A549 (cell line): Measurements from ENCODE around the gene TPO. TPM values are rescaled to one million over a fixed set of nuclear protein-coding genes. Genes with fewer than 3 reads are reported as not detected.

Experiments used
- ATAC-seq, 2 experiments: fragments of 200-7000 bp in 1 of 2; fragments of >200 bp in 1 of 2; cut with Nextera tagmentation in 1 of 2; cut with Tn5 transposase in 1 of 2; 3 replicates each; pipeline versions ENCODE4 v1.8.0 to v1.9.1; 2018 to 2020; ENCODE audit warnings: mild to moderate bottlenecking in 1 of 2, moderate library complexity in 1 of 2
- CTCF ChIA-PET: fragments of 300-600 bp; sonication (Branson Sonifier 250); formaldehyde crosslinking; extraction: SDS; loops from one replicate; lab custom pipeline; 2021; ENCODE audit warnings: antibody characterized with exemption, inconsistent platforms; lab: Yijun Ruan, JAX
- POLR2A ChIA-PET: fragments of 350-600 bp; formaldehyde crosslinking; extraction: SDS; loops from one replicate; lab custom pipeline; 2021; ENCODE audit warnings: antibody characterized with exemption, inconsistent platforms; lab: Yijun Ruan, JAX
- DNase-seq, 2 experiments: peaks; one replicate each; pipeline versions ENCODE4 v3.0.0 to v3.0.0-alpha.2; 2011 to 2016; ENCODE audit warnings: low read depth in 1 of 2, low spot score in 1 of 2
- FAIRE-seq: peaks from 2 replicates; lab custom pipeline; 2011; peaks lifted over from hg19 to GRCh38; lab: Jason Lieb, UNC
- H3K27ac ChIP-seq, 2 experiments: fragments of >200 bp; sonication (Bioruptor Twin); formaldehyde crosslinking; 3 replicates each; pipeline ENCODE4 v1.5.1; 2016 to 2017
- H3K4me1 ChIP-seq: fragments of >200 bp; sonication (Bioruptor Twin); formaldehyde crosslinking; 3 replicates; pipeline ENCODE4 v1.6.1; 2016
- H3K4me2 ChIP-seq: fragments of >200 bp; sonication (Bioruptor Twin); formaldehyde crosslinking; 3 replicates; pipeline ENCODE4 v1.6.1; 2016
- H3K4me3 ChIP-seq: fragments of >200 bp; sonication (Bioruptor Twin); formaldehyde crosslinking; 3 replicates; pipeline ENCODE4 v1.5.1; 2016
- H3K9me3 ChIP-seq: fragments of >200 bp; sonication (Bioruptor Twin); formaldehyde crosslinking; 3 replicates; pipeline ENCODE4 v1.6.1; 2016
- CBX2 ChIP-seq: fragments of 200-600 bp; sonication (generic); IDR thresholded peaks from 2 replicates; pipeline ENCODE4 v1.6.1; 2016; ENCODE audit warnings: low read depth, mild to moderate bottlenecking, borderline replicate concordance
- CEBPB ChIP-seq, 2 experiments: fragments of >200 bp in 1 of 2; sonication (Bioruptor Twin) in 1 of 2; formaldehyde crosslinking in 1 of 2; IDR thresholded peaks; 2 replicates each; pipeline ENCODE4 v1.6.1; 2012 to 2016
- CHD2 ChIP-seq: fragments of 150-350 bp; IDR thresholded peaks from 2 replicates; pipeline ENCODE4 v1.6.1; 2014; ENCODE audit warnings: low read length; ENCODE audit not compliant: partially characterized antibody
- EHF ChIP-seq: fragments of 250-450 bp; sonication (Bioruptor Pico); IDR thresholded peaks from 2 replicates; pipeline ENCODE4 v1.5.0; 2020; ENCODE audit warnings: mild to moderate bottlenecking
- ESRRA ChIP-seq: fragments of 150-350 bp; IDR thresholded peaks from 2 replicates; pipeline ENCODE4 v1.6.1; 2014; ENCODE audit warnings: mild to moderate bottlenecking, low read length, borderline replicate concordance
- FOSL2 ChIP-seq, 2 experiments: fragments of 450-650 bp in 1 of 2; fragments of >200 bp in 1 of 2; sonication (Bioruptor Twin) in 1 of 2; formaldehyde crosslinking; IDR thresholded peaks; 2 replicates each; pipeline versions ENCODE4 v1.5.0 to v1.6.1; 2016 to 2020; ENCODE audit warnings: mild to moderate bottlenecking in 1 of 2, moderate library complexity in 1 of 2
- FOXS1 ChIP-seq: fragments of 250-450 bp; sonication (Bioruptor Pico); IDR thresholded peaks from 2 replicates; pipeline ENCODE4 v1.5.0; 2020; ENCODE audit warnings: mild to moderate bottlenecking, moderate library complexity
- HOXA7 ChIP-seq: fragments of 250-450 bp; sonication (Bioruptor Pico); IDR thresholded peaks from 2 replicates; pipeline ENCODE4 v1.5.0; 2020; ENCODE audit warnings: mild to moderate bottlenecking, moderate library complexity
- HOXB13 ChIP-seq: fragments of 250-450 bp; sonication (Bioruptor Pico); IDR thresholded peaks from 2 replicates; pipeline ENCODE4 v1.5.0; 2020; ENCODE audit warnings: low read depth, mild to moderate bottlenecking, moderate library complexity
- JUNB ChIP-seq: fragments of >200 bp; sonication (Bioruptor Twin); formaldehyde crosslinking; IDR thresholded peaks from 2 replicates; pipeline ENCODE4 v1.6.1; 2016
- KDM1A ChIP-seq: fragments of 200-600 bp; sonication (generic); IDR thresholded peaks from 2 replicates; pipeline ENCODE4 v1.6.1; 2016; ENCODE audit warnings: low read depth, mild to moderate bottlenecking
- MAZ ChIP-seq: fragments of 150-350 bp; IDR thresholded peaks from 2 replicates; pipeline ENCODE4 v1.6.1; 2014; ENCODE audit warnings: antibody characterized with exemption, low read depth, low read length, borderline replicate concordance
- MYC ChIP-seq: IDR thresholded peaks from 2 replicates; pipeline ENCODE4 v1.6.1; 2012; ENCODE audit warnings: mild to moderate bottlenecking, inconsistent platforms, low read length, improper control_type of control experiment, borderline replicate concordance
- NPAS2 ChIP-seq: fragments of 250-450 bp; sonication (Bioruptor Pico); IDR thresholded peaks from 2 replicates; pipeline ENCODE4 v1.8.0; 2022; ENCODE audit warnings: mild to moderate bottlenecking, moderate library complexity, borderline replicate concordance
- NR3C1 ChIP-seq: fragments of >200 bp; sonication (Bioruptor Twin); formaldehyde crosslinking; IDR thresholded peaks from 3 replicates; pipeline ENCODE4 v1.6.1; 2017
- SREBF2 ChIP-seq: fragments of 450-650 bp; IDR thresholded peaks from 2 replicates; pipeline ENCODE4 v1.6.1; 2014; ENCODE audit warnings: mild to moderate bottlenecking, moderate library complexity
- ZC3H11A ChIP-seq: fragments of 450-650 bp; IDR thresholded peaks from 2 replicates; pipeline ENCODE4 v1.6.1; 2014; ENCODE audit warnings: antibody characterized with exemption, mild to moderate bottlenecking
- ZNF302 ChIP-seq: fragments of 250-450 bp; sonication (Bioruptor Pico); IDR thresholded peaks from 2 replicates; pipeline ENCODE4 v1.9.0; 2021; ENCODE audit warnings: inconsistent platforms, mild to moderate bottlenecking, moderate library complexity
- WGBS: methylation state at CpG from one replicate; pipeline ENCODE4 v1.1.6; 2017; ENCODE audit errors: missing lambda C conversion rate; 5-methylcytosine and 5-hydroxymethylcytosine counted together
- polyA plus RNA-seq, 4 experiments: library from polyadenylated mRNA; depleted of rRNA in 3 of 4; stranded (reverse); fragments of >200 nt; fragmentation: RNase III in 1 of 4; extraction: RNeasy Plus Mini Kit Qiagen cat#74134 plus additional on column Dnase treatment in 1 of 4; gene quantifications; 2 replicates in 3 of 4; 3 replicates in 1 of 4; pipeline ENCODE4 v1.2.3, GENCODE V29; 2011 to 2017
- TF ChIP-seq, protein P1 (sequence below): fragments of >200 bp; sonication (Bioruptor Twin); formaldehyde crosslinking; IDR thresholded peaks from 2 replicates; pipeline ENCODE4 v1.6.1; 2016
- TF ChIP-seq, protein P2 (sequence below): fragments of 150-350 bp; IDR thresholded peaks from 2 replicates; pipeline ENCODE4 v1.6.1; 2014; ENCODE audit warnings: low read depth, mild to moderate bottlenecking, low read length

The TPO gene
- polyA plus RNA-seq, 2 of the 4 experiments (the other 2 are of a cell fraction), result 0.05 TPM; not detected in 1

DNA sequence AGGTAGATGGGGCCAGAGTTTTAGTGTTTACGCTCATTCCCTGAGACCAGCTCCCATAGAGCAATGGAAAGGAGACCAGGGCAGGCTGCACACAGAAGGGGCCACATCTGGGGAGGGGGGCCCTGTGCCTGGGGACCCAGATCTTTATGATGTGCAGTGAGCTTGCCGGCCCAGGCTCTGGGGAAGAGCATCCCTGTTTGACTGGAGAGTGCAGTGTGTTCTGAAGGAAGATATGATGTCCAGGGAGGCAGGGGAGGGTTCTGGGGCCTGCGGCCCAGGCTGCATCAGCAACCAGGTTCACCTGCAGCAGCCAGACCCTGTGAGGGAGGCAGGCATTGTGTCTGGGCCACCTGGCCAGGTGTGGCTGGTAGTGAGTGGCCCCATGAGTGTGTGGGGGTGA is 13.8 kb downstream of the TPO start:
- Histone ChIP-seq H3K4me3 (no peak overlapping the region), H3K4me1 (no peaks in the 10 kb centered on the region), H3K9me3 (no peaks in the 10 kb centered on the region), H3K27ac (no peak overlapping the region), H3K4me2 (no peak overlapping the region)
- ChIA-PET POLR2A (no interaction called here), CTCF (no interaction called here)
- WGBS, result 23% methylated on average over 3 of the region's 3 CpGs
- no peak for ATAC-seq
- TF ChIP-seq NPAS2 (CRISPR knock-in tag) (no peak), HOXB13 (CRISPR knock-in tag) (no peak), NR3C1 (no peak), SREBF2 (no peak), ZNF302 (CRISPR knock-in tag) (no peak), FOXS1 (CRISPR knock-in tag) (no peak), MAZ (no peak), KDM1A (no peak), HOXA7 (CRISPR knock-in tag) (no peak), CEBPB (IDR thresholded peaks at IDR 0.05) (no peak), FOSL2 (IDR thresholded peaks at IDR 0.05) (no peak), FOSL2 (CRISPR knock-in tag; IDR thresholded peaks at IDR 0.05) (no peak), ZC3H11A (no peak)
- no peak for FAIRE-seq
- DNase-seq, result no peak

DNA sequence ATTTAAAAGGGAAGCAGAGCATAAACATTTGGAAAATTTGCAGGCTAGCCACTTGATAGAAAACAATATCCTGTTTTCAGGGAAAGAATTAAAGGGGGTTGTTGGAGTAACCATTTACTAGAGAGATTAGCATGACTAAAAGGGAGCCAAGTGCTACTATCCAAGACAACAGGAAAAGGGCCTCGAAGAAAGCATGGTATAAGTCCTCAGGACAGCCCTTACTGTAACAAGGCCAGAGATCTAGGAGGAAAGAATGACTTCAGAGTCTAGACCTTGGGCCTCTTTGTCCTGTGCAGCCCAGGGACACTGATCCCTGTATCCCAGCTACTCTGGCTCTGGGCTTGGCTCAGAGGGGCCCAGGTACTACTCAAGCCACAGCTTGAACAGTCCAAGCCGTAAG is 16.6 kb downstream of the TPO start:
- POLR2A ChIA-PET, result no interaction called here
- DNase-seq (no peak), FAIRE-seq (no peak), ATAC-seq (no peak)
- H3K4me2 ChIP-seq, result no peak overlapping the region
- WGBS, result 0% methylated on average over 2 of the region's 2 CpGs
- CTCF ChIA-PET, result interaction anchor here (0.9 kb wide), 1 partner anchor 116 kb away, joined by 3 read pairs; no protein-coding TSS in a partner anchor
- no peaks in the 10 kb centered on the region for H3K9me3 ChIP-seq
- TF ChIP-seq MYC (no peak), CBX2 (no peak), ESRRA (no peak), JUNB (no peak)
- TF ChIP-seq, protein P1, sequence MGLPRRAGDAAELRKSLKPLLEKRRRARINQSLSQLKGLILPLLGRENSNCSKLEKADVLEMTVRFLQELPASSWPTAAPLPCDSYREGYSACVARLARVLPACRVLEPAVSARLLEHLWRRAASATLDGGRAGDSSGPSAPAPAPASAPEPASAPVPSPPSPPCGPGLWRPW, result no peak
- TF ChIP-seq, protein P2, sequence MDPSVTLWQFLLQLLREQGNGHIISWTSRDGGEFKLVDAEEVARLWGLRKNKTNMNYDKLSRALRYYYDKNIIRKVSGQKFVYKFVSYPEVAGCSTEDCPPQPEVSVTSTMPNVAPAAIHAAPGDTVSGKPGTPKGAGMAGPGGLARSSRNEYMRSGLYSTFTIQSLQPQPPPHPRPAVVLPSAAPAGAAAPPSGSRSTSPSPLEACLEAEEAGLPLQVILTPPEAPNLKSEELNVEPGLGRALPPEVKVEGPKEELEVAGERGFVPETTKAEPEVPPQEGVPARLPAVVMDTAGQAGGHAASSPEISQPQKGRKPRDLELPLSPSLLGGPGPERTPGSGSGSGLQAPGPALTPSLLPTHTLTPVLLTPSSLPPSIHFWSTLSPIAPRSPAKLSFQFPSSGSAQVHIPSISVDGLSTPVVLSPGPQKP, result no peak
- no peak overlapping the region for H3K27ac ChIP-seq
- H3K4me1 ChIP-seq, result no peaks in the 10 kb centered on the region
- no peak overlapping the region for H3K4me3 ChIP-seq

DNA sequence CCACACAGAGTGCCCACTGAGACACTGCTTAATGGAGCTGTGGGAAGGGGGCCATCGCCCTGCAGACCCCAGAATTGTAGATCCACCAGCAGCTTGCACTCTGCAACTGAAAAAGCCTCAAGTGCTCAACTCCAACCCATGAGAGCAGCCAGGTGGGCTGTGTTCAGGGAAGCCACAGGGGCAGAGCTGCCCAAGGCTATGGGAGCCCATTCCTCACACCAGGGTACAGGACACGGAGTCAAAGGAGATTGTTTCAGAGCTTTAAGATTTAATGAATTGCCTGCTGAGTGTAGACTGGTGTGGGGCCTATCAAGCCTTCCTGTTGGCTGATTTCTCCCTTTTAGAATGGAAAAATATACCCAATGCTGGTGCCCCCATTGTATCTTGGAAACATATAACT is 17.2 kb downstream of the TPO start:
- no peaks in the 10 kb centered on the region for H3K4me1 ChIP-seq
- no peaks in the 10 kb centered on the region for H3K9me3 ChIP-seq
- FAIRE-seq, result no peak
- no peak for TF ChIP-seq HOXB13 (CRISPR knock-in tag)
- TF ChIP-seq, all 56 proteins: peak for 0
- POLR2A ChIA-PET, result no interaction called here
- 0% methylated on average over 2 of the region's 2 CpGs for WGBS
- Histone ChIP-seq H3K4me2 (no peak overlapping the region), H3K4me3 (no peak overlapping the region), H3K27ac (no peak overlapping the region)
- no peak for DNase-seq
- no peak for ATAC-seq
- CTCF ChIA-PET, result interaction anchor here (0.9 kb wide), 1 partner anchor 116 kb away, joined by 3 read pairs; no protein-coding TSS in a partner anchor

DNA sequence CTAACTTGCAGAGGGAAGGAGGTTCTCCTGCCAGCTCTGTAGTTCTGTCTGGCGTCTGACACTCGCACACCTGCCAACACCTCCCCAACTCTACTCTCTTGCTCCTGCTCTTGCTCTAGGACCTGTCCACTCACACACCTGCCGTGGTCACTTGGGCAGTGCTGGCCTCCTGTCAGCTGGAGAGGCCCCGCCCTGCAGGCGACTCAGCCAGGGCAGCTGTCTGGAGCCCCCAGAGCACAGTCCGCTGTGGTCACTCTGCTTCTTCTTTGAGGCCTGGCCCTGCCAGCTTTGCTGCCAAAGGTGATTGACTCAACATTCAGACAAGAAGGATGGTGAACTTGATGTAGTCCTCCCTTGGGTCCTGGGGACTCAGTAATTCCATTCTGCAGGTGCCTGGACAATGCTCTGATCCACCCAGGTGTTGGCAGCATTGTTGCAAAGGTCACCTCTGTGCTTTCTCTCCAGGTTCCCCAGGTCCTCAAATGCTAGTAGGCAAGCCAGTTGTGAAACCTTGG is 18.7 kb downstream of the TPO start:
- 26% methylated on average over 6 of the region's 6 CpGs for WGBS
- TF ChIP-seq EHF (no peak), CHD2 (no peak)
- TF ChIP-seq, all 56 proteins: peak for 0
- no peak overlapping the region for H3K4me2 ChIP-seq
- H3K27ac ChIP-seq, result no peak overlapping the region
- no peak for FAIRE-seq
- H3K9me3 ChIP-seq, result no peaks in the 10 kb centered on the region
- no peak overlapping the region for H3K4me3 ChIP-seq
- ChIA-PET CTCF (interaction anchor here (0.6 kb wide), 1 partner anchor 592 kb away, joined by 3 read pairs; no protein-coding TSS in a partner anchor), POLR2A (no interaction called here)
- ATAC-seq, result no peak
- H3K4me1 ChIP-seq, result no peaks in the 10 kb centered on the region
- no peak for DNase-seq
